Measurements from ENCODE around the gene TXNDC8. TPM values are rescaled to one million over a fixed set of nuclear protein-coding genes. Genes with fewer than 3 reads are reported as not detected.

The TXNDC8 gene
- total RNA-seq, 1 donor from 2014 or later: not detected

GRCh38 chr9:110261632-110262031 lies 76.0 kb downstream of the TXNDC8 start:
- Histone ChIP-seq H3K36me3 (ENCODE audit: control insufficient read depth, insufficient read depth, low read length) (no peaks in the 10 kb centered on the region), H3K4me3 (ENCODE audit: low read depth, low read length) (no peak overlapping the region), H3K27me3 (ENCODE audit: control insufficient read depth, insufficient read depth, low read length) (no peaks in the 10 kb centered on the region)
- no peak for DNase-seq (ENCODE audit: low read depth)
- no peak for TF ChIP-seq CTCF (IDR thresholded peaks at IDR 0.05; ENCODE audit: insufficient read depth, low read length, poor library complexity, severe bottlenecking)

GRCh38 chr9:110260911-110261310 lies 76.8 kb downstream of the TXNDC8 start:
- Histone ChIP-seq H3K4me3 (ENCODE audit: low read depth, low read length) (no peak overlapping the region), H3K27me3 (ENCODE audit: control insufficient read depth, insufficient read depth, low read length) (no peaks in the 10 kb centered on the region), H3K36me3 (ENCODE audit: control insufficient read depth, insufficient read depth, low read length) (no peaks in the 10 kb centered on the region)
- no peak for TF ChIP-seq CTCF (IDR thresholded peaks at IDR 0.05; ENCODE audit: insufficient read depth, low read length, poor library complexity, severe bottlenecking)
- no peak for DNase-seq (ENCODE audit: low read depth)

- no peak overlapping the region for H3K4me3 ChIP-seq (ENCODE audit: low read depth, low read length)
- H3K27me3 ChIP-seq (ENCODE audit: control insufficient read depth, insufficient read depth, low read length): no peaks in the 10 kb centered on the region
- TF ChIP-seq CTCF (IDR thresholded peaks at IDR 0.05; ENCODE audit: insufficient read depth, low read length, poor library complexity, severe bottlenecking): no peak
- H3K36me3 ChIP-seq (ENCODE audit: control insufficient read depth, insufficient read depth, low read length): no peaks in the 10 kb centered on the region
- no peak for DNase-seq (ENCODE audit: low read depth)
Measured at GRCh38 chr9:110259566-110259965, 78.1 kb downstream of the TXNDC8 start.

GRCh38 chr9:110258690-110259091 lies 79.0 kb downstream of the TXNDC8 start:
- DNase-seq (ENCODE audit: low read depth): no peak
- no peak overlapping the region for H3K4me3 ChIP-seq (ENCODE audit: low read depth, low read length)
- TF ChIP-seq CTCF (IDR thresholded peaks at IDR 0.05; ENCODE audit: insufficient read depth, low read length, poor library complexity, severe bottlenecking): no peak

GRCh38 chr9:110257956-110258355 lies 79.7 kb downstream of the TXNDC8 start:
- no peak for DNase-seq (ENCODE audit: low read depth)
- Histone ChIP-seq H3K27me3 (ENCODE audit: control insufficient read depth, insufficient read depth, low read length) (no peaks in the 10 kb centered on the region), H3K4me3 (ENCODE audit: low read depth, low read length) (no peak overlapping the region), H3K36me3 (ENCODE audit: control insufficient read depth, insufficient read depth, low read length) (no peaks in the 10 kb centered on the region)
- no peak for TF ChIP-seq CTCF (IDR thresholded peaks at IDR 0.05; ENCODE audit: insufficient read depth, low read length, poor library complexity, severe bottlenecking)

More at GRCh38 chr9:110258690-110259091, 79.0 kb downstream of the TXNDC8 start:
- H3K36me3 ChIP-seq (ENCODE audit: control insufficient read depth, insufficient read depth, low read length): no peaks in the 10 kb centered on the region
- H3K27me3 ChIP-seq (ENCODE audit: control insufficient read depth, insufficient read depth, low read length): no peaks in the 10 kb centered on the region

GRCh38 chr9:110257097-110257841 lies 80.4 kb downstream of the TXNDC8 start:
- TF ChIP-seq CTCF (IDR thresholded peaks at IDR 0.05; ENCODE audit: insufficient read depth, low read length, poor library complexity, severe bottlenecking): no peak
- DNase-seq (ENCODE audit: low read depth): no peak

More at GRCh38 chr9:110257097-110257841, 80.4 kb downstream of the TXNDC8 start:
- Histone ChIP-seq H3K36me3 (ENCODE audit: control insufficient read depth, insufficient read depth, low read length) (no peaks in the 10 kb centered on the region), H3K4me3 (ENCODE audit: low read depth, low read length) (peak overlapping the region; percentile 96), H3K27me3 (ENCODE audit: control insufficient read depth, insufficient read depth, low read length) (no peaks in the 10 kb centered on the region)
